HS-5 (cell line): ENCODE data around the gene SLC15A4.
"Not testable (repeated sequence)": the region's sequence is repeated elsewhere in the genome, so short reads cannot be mapped to it uniquely, and the experiment has no call there.

ENCODE experiments used
- DNase-seq: peaks from one replicate; pipeline ENCODE4 v3.0.0-alpha.2; 2012; ENCODE audit warnings: low read depth

Gene SLC15A4

GRCh38 chr12:128844031-128844635 lies 20.4 kb upstream of the SLC15A4 start:
- DNase-seq = no peak

GRCh38 chr12:128843538-128843937 lies 19.8 kb upstream of the SLC15A4 start:
- no peak for DNase-seq

GRCh38 chr12:128842579-128842978 lies 18.8 kb upstream of the SLC15A4 start:
- no peak for DNase-seq

- no peak for DNase-seq
Measured at GRCh38 chr12:128840862-128841468, 17.2 kb upstream of the SLC15A4 start.

GRCh38 chr12:128839885-128840284 lies 16.1 kb upstream of the SLC15A4 start:
- not testable (repeated sequence) for DNase-seq

- DNase-seq = no peak
Measured at GRCh38 chr12:128833418-128833817, 9.7 kb upstream of the SLC15A4 start.

- no peak for DNase-seq
Measured at GRCh38 chr12:128830505-128830893, 6.7 kb upstream of the SLC15A4 start.

- no peak for DNase-seq
Measured at GRCh38 chr12:128829861-128830504, 6.2 kb upstream of the SLC15A4 start.

- no peak for DNase-seq
Measured at GRCh38 chr12:128827724-128828123, 4.0 kb upstream of the SLC15A4 start.

GRCh38 chr12:128825835-128826234 lies 2.1 kb upstream of the SLC15A4 start:
- no peak for DNase-seq

- no peak for DNase-seq
Measured at GRCh38 chr12:128823216-128823915, 392 bp downstream of the SLC15A4 start.

- DNase-seq = no peak
Measured at GRCh38 chr12:128820723-128821432, 2.9 kb downstream of the SLC15A4 start.

- DNase-seq = no peak
Measured at GRCh38 chr12:128820253-128820652, 3.5 kb downstream of the SLC15A4 start.

- no peak for DNase-seq
Measured at GRCh38 chr12:128819293-128820144, 4.2 kb downstream of the SLC15A4 start.

GRCh38 chr12:128818065-128819022 lies 5.4 kb downstream of the SLC15A4 start:
- no peak for DNase-seq

GRCh38 chr12:128817111-128818015 lies 6.4 kb downstream of the SLC15A4 start:
- no peak for DNase-seq

- DNase-seq = no peak
Measured at GRCh38 chr12:128816643-128816920, 7.2 kb downstream of the SLC15A4 start.

GRCh38 chr12:128815779-128816642 lies 7.7 kb downstream of the SLC15A4 start:
- no peak for DNase-seq
